Nephron progenitor cell (in vitro differentiated cells): Measurements from ENCODE around the gene MED20.

ENCODE experiments used
- DNase-seq: peaks from one replicate; pipeline ENCODE4 v3.0.0; 2021
- H3K27ac Mint-ChIP-seq: 2 replicates; pipeline ENCODE4 v1.8.0; 2021; ENCODE audit warnings: mild to moderate bottlenecking, moderate library complexity, mixed read lengths
- H3K27me3 Mint-ChIP-seq: 2 replicates; pipeline ENCODE4 v1.8.0; 2021; ENCODE audit warnings: mild to moderate bottlenecking, low read depth, mixed read lengths; ENCODE audit not compliant: poor library complexity
- H3K36me3 Mint-ChIP-seq: 2 replicates; pipeline ENCODE4 v1.8.0; 2021; ENCODE audit warnings: low read depth, mixed read lengths
- H3K4me1 Mint-ChIP-seq: 2 replicates; pipeline ENCODE4 v1.8.0; 2021; ENCODE audit warnings: mixed read lengths
- H3K4me3 Mint-ChIP-seq: 2 replicates; pipeline ENCODE4 v1.8.0; 2021; ENCODE audit warnings: mild to moderate bottlenecking, moderate library complexity, mixed read lengths
- H3K9me3 Mint-ChIP-seq: 2 replicates; pipeline ENCODE4 v1.8.0; 2021; ENCODE audit warnings: mild to moderate bottlenecking, moderate library complexity, mixed read lengths
- TF ChIP-seq, protein P1 (sequence below): fragments of 200-600 bp; sonication (generic); IDR thresholded peaks from 2 replicates; pipeline ENCODE4 v1.5.0; 2021; ENCODE audit warnings: antibody characterized with exemption

The MED20 gene

DNA sequence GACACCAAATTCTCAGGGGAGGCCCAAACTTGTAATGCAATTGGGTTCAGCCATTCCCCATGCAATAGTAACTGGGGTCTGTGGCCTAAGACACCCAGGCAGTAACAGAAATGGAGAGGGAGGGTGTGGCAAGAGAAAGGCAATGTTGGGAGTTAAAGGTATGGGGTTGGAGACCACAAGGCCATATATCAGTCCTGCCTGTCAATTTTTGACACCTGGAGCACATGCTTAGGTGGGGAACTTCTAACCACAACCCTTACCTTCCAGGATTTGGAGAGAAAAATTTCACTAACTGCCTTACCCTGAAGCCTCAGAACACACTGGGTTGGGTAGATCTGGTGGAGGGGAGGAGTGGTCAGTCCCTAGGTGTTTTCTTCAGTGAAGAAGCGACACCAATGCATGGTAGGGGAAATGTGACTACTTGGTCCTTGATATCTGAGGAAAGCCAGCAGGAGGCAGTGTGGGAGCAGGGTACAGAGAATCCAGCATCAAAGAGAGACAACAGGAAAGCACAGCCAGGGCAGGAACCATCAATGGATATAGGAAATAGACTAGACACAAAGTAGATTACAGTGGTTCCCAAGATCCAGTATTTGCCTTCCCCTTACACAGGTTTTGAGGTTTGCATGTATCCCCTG is 18.9 kb downstream of the MED20 start:
- Mint-ChIP-seq H3K9me3 (no peaks in the 10 kb centered on the region), H3K36me3 (peaks cover 38% of the 10 kb centered on the region), H3K4me1 (no peaks in the 10 kb centered on the region), H3K4me3 (no peak overlapping the region), H3K27ac (no peak overlapping the region), H3K27me3 (no peaks in the 10 kb centered on the region)
- no peak for DNase-seq
- TF ChIP-seq, protein P1, sequence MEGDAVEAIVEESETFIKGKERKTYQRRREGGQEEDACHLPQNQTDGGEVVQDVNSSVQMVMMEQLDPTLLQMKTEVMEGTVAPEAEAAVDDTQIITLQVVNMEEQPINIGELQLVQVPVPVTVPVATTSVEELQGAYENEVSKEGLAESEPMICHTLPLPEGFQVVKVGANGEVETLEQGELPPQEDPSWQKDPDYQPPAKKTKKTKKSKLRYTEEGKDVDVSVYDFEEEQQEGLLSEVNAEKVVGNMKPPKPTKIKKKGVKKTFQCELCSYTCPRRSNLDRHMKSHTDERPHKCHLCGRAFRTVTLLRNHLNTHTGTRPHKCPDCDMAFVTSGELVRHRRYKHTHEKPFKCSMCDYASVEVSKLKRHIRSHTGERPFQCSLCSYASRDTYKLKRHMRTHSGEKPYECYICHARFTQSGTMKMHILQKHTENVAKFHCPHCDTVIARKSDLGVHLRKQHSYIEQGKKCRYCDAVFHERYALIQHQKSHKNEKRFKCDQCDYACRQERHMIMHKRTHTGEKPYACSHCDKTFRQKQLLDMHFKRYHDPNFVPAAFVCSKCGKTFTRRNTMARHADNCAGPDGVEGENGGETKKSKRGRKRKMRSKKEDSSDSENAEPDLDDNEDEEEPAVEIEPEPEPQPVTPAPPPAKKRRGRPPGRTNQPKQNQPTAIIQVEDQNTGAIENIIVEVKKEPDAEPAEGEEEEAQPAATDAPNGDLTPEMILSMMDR = peak; percentile 11

DNA sequence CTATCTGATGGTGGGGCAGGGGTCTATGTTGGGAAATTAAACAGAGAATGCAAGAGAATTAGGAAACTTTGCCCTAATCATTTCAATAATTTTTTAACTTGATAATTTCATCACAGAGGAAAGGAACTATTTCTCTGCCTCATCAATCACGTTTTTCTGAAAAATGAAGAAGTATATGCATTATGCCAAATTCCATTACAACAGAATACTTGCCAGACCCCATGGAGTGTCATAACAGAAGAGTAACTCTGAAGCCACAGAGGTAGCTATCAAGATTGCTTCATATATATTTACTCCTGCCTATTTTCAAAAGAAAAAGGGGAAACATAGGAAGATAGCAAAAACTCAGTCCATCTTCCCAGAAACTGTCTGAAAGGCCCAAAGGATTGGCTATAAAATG is 20.1 kb downstream of the MED20 start:
- DNase-seq = no peak
- Mint-ChIP-seq H3K4me3 (no peak overlapping the region), H3K36me3 (peaks cover 32% of the 10 kb centered on the region), H3K27me3 (no peaks in the 10 kb centered on the region), H3K4me1 (peaks cover 10% of the 10 kb centered on the region), H3K9me3 (no peaks in the 10 kb centered on the region), H3K27ac (no peak overlapping the region)
- TF ChIP-seq, protein P1 = no peak

DNA sequence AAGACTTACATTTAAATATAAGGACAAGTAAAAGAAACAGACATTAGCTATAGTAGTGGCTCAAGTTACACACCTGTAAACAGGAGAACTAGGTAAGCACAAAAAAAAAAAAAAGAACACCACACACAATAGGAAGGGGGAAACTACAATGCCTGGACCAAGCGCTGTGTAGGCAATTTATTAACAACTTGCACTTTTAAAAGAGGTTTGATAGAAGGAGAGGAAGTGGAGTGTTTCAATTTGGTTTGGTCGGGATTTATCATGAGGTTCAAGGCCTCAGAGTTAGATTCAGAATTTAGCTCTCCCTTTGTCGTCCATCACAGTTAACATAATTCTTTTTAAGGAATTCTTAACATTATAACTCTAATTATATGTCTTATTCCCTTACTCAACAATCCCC is 24.7 kb downstream of the MED20 start:
- TF ChIP-seq, protein P1 = no peak
- peaks cover 6% of the 10 kb centered on the region for H3K36me3 Mint-ChIP-seq
- H3K27me3 Mint-ChIP-seq = no peaks in the 10 kb centered on the region
- DNase-seq = no peak
- peak overlapping the region; percentile 97 for H3K27ac Mint-ChIP-seq
- H3K9me3 Mint-ChIP-seq = no peaks in the 10 kb centered on the region
- no peak overlapping the region for H3K4me3 Mint-ChIP-seq
- peaks cover 24% of the 10 kb centered on the region for H3K4me1 Mint-ChIP-seq

DNA sequence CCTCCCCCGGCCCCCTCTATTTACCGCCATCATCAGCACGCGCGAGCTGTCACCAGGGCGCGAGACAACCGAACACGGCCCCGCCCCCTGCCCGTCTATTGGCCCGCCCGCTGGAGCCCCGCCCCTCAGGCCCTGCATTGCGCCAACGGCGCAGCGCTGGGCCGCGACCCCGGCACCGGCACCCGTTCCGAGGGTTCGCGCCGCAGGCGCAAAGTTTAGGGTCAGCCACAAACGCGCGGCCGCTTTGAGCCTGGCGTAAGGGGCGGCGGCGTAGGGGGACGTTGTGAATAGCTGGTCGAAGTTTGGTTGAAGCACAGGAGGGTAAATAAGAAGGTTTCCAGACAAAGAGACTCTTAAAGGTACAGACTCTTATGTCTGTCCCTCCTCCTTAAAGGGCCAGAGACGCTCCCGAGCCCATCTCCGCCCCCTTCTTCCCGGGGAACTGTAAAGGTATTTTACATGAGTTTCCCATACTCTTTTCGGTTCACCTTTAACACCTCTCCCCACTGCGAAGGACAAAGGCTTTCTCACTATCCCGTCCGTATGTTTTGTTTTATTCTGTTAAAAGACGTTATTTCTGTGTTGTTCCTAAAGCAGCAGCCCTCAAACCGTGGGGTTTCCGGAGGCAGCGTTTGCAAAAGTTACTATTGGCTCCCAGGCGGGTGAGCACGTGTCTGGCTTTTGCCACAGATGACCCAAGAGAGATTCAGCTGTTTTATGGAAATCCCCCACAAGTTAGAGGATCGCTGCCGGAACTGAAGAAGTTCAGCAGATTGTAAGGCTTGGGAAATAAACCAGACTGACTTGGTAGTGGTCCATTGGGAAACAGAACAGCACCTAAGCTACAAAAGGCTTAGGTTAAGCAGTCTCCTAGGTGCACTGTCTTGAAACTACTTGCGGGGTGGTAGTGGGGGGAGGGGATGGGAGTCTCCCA is 25.4 kb downstream of the MED20 start, which contains the start of gene USP49:
USP49 (minus strand) TSS at position 76 of the 934 bp plus-strand sequence. CDS start 88,392 bp downstream, outside the sequence.
- peaks cover 3% of the 10 kb centered on the region for H3K36me3 Mint-ChIP-seq
- peak; percentile 98 for DNase-seq
- peaks cover 25% of the 10 kb centered on the region for H3K4me1 Mint-ChIP-seq
- H3K9me3 Mint-ChIP-seq = no peaks in the 10 kb centered on the region
- H3K4me3 Mint-ChIP-seq = no peak within 1 kb of the TSS
- peak within 1 kb of the TSS; percentile 97 for H3K27ac Mint-ChIP-seq
- TF ChIP-seq, protein P1 = no peak
- no peaks in the 10 kb centered on the region for H3K27me3 Mint-ChIP-seq

DNA sequence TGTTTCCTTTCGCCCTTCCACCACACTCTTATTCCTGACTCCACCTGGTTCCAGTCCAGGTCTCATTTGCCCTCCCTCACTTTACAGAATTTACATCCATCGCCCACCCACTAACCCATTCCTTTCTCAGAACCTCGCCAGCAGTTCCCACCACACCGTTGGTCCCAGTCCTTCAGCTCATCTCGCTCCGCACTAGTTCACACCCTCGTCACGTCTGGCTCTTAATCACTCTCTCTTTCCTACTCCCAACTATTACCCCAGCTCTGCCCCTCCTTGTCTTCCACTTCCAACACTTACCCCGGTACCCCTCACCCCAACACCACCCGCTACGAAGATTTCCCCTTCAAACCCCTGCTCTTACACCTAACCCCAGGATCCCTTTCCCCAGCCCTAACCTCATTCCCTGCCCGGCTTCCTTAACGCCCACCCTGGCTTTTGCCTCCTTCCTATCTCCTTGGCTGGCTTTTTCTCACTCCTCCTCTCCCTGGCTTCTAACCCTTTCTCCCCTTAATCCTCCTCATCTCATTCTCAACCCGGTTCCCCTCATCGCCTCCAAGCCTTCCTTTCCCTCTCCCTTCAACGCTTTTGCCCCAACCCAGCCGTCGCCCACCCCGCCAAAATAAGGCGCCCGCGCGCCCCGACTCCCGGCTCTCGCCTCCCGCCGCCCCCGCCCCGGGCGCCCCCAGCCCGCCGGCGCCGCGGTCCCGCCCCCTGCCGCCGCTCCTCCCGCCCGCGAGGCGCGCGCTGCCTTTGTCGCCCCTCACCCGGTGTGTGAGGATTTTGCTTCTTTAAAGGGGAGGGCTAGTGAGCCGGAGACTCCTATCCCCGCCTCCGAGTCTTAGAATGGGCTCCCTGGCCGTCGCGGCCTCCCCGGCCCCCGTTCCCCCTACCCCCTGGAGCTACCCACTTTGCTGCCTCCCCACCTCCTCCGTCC is 26.3 kb downstream of the MED20 start:
- Mint-ChIP-seq H3K27me3 (no peaks in the 10 kb centered on the region), H3K4me3 (no peak overlapping the region), H3K27ac (peak overlapping the region; percentile 32), H3K36me3 (peaks cover 2% of the 10 kb centered on the region), H3K9me3 (no peaks in the 10 kb centered on the region), H3K4me1 (peaks cover 25% of the 10 kb centered on the region)
- DNase-seq = peak; percentile 79
- TF ChIP-seq, protein P1 = no peak
